SK-N-DZ (cell line): ENCODE results near the gene FILIP1L.

Experiments used
- DNase-seq: peaks from one replicate; pipeline ENCODE4 v3.0.0-alpha.2; 2015; ENCODE audit warnings: low spot score

FILIP1L gene

GRCh38 chr3:100044369-100044768 is 69.9 kb downstream of the FILIP1L start:
- DNase-seq, result no peak

DNA sequence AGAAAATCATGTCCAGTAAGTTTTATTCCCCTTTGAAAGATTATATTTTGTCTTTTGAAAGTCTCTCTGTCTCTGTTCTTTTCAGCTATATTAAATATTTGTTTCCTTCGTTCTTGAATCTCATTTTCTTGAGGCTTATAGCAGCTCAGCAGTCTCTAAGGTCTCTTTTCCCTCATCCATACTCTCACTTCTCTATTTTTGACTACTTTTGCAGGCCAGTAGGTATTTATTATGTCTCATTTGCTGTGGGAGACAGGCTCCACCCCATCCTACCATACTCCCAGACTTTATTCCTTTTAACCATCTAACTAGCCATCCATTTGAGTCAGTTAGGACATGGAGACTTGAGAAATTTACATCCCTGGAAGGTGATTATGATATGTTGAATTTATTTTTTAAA is 71.0 kb downstream of the FILIP1L start:
- no peak for DNase-seq

GRCh38 chr3:100042166-100042981 is 71.9 kb downstream of the FILIP1L start:
- peak; percentile 30 for DNase-seq

- DNase-seq, result no peak
Measured at GRCh38 chr3:100041328-100041749, 73.0 kb downstream of the FILIP1L start.

DNA sequence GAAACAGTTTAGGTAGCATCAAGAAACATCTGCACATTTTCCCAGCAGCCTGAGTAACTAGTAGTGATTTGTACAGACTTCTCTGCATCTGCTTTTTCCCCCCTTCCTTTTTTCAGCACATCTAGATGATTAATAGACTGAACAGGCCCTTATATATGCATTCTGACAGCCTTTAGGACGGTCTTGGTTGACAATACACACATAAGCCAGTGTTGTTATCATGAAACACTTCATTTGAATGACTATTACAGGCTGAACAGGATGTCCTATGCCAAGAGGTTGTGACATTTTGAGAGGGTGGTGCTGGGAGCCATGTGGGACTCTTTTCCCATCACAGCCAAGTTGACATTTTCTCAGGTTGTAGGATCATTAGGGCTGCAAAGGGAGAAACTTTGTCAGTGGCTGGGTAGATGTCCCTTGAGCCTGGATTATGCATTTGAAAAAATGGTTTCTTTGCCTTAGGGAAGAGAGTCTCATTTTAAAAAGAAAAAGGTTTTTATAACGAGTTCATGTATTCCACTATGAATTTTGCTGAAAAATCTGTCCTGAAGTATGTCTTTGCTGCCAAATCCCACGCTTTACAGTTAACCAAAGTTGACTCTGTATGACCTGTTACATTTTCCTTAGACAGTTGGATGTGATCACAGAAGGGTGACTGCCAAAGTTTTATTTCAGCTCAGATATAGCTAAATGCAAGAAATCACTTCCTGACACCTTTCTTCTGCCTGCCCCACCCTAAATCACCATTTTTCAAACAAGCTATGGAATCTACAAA is 73.7 kb downstream of the FILIP1L start:
- DNase-seq, result no peak

DNA sequence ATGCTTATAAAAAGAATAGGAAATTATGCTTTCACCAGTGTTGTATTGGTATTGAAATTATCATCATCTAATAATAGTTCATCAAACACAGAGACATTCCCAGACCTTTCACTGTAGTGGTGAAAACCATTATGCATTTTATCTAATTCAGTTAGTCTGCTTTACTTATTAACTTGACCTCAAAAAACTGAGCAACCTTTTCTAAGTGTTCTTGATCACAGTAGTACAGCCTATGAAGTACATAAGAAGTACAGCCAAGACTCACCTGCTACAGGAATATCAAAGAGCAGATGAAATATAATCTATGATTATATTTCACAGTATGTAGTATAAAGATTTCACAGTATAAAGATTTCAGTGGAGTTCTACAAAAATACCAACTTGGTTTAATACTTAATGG is 75.2 kb downstream of the FILIP1L start:
- DNase-seq, result no peak

- DNase-seq, result no peak
Measured at GRCh38 chr3:100033903-100034471, 80.3 kb downstream of the FILIP1L start.

- no peak for DNase-seq
Measured at GRCh38 chr3:100033184-100033583, 81.1 kb downstream of the FILIP1L start.

GRCh38 chr3:100032243-100032642 is 82.1 kb downstream of the FILIP1L start:
- peak; percentile 17 for DNase-seq

DNA sequence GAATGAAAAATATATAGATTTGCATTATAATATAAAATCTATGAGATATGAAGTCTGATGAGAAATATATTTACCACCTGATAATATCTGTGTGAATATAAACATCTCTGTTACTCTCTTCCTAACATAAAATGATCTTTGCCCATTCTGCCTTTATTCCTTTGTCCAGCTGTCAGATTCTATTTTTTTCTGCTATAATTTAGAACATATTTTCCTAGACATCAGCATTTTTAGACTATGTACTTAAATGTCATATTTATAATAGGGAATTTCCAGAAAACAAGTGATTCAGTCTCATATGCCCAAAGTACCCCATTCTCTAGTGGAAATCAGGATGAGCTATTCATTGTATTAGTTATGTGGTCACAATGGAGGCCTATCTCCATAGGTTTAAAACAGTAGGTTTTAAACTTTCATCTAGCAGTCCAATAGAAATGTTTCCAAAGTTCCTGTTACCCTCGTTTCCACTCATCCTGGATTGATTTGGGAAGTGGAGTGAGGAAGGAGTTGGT is 83.3 kb downstream of the FILIP1L start:
- no peak for DNase-seq

DNA sequence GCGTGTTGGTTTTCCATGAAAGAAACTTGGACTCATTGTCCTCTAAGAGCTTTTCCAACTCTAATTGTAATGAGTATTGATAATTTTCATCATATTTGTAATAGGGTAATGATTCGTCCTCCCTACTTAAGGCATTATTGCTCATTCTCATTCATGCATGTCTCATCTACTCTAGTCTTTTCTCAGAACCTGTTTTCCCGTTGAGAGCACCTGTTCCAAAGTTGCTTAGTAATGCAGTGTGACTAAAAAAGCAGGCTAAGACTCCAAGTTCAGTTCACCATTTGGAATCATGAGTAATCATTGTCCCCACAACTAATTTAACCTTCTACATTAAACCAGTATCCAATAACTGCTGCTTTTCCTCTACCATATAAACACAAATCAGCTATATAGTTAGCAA is 84.0 kb downstream of the FILIP1L start:
- no peak for DNase-seq

GRCh38 chr3:100029689-100030088 is 84.6 kb downstream of the FILIP1L start:
- no peak for DNase-seq

DNA sequence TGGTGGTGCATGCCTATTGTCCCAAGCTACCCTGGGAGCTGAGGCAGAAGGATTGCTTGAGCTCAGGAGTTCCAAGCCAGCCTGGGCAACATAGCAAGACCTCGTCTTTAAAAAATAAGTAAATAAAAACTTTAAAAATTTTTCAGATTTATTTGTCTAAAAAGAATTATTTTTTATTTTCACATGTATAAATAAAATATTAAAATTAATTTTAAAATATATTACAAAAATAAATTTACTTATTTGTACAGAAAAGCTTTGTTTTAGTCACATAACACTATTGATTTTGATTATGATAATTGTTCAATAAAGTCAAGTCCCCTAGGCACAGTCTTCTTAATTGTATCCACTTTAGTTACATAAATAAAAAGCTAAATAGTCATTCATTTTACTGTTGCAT is 85.2 kb downstream of the FILIP1L start:
- DNase-seq, result no peak

DNA sequence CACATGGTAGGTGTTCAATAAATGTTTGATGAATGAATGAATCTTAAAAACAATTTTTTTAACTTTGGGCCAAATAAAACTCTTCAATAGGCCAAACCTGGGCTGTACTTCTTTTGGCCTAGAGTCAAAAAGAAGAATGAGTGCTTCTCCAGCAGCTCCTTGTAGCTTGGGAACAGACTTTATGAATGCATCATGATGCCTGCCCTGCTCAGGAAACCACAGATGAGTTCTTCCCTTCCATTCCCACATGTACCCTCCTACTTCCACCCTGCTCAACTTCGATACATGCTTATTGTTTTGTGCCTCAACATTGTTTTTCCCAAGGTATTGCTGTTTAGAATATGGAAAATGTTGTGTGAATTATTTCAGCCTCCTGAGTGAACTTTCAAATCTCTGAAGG is 87.0 kb downstream of the FILIP1L start:
- DNase-seq, result no peak

GRCh38 chr3:100024520-100025303 is 89.6 kb downstream of the FILIP1L start:
- no peak for DNase-seq

- DNase-seq, result no peak
Measured at GRCh38 chr3:100023595-100023994, 90.7 kb downstream of the FILIP1L start.

- DNase-seq, result no peak
Measured at GRCh38 chr3:100023150-100023549, 91.2 kb downstream of the FILIP1L start.

- no peak for DNase-seq
Measured at GRCh38 chr3:100022506-100022905, 91.8 kb downstream of the FILIP1L start.

DNA sequence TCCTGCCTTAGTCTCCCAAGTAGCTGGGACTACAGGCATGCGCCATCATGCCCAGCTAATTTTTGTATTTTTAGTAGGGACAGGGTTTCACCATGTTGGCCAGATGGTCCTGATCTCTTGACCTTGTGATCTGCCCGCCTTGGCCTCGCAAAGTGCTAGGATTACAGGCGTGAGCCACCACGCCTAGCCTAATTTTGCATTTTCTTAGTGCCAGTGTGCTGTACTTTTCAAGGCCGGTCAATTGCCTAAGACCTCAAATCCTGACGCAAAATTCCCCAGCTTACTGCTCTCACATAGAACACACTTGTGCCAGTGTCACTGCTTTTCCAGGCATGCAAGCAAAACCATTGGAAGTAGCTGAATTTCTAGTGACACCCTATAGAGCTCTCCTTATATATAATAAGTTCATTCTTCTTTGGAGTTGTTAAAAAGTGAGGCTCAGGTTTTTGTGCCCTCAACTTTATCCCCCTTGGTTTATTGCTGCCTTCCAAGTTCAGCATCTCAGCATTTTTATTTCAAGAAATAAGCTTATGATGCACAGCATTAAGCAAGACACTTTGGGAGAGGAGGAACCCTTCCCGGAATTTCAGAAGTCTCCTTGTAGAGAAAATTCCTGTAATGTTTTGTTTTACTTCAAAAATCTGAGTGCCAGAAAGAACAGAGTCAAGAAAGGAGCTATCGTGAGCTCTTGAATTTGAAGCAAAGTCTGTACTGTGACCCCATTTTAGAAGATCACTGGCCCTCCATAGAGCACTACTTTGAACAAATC is 93.2 kb downstream of the FILIP1L start:
- no peak for DNase-seq

- no peak for DNase-seq
Measured at GRCh38 chr3:100019719-100020118, 94.6 kb downstream of the FILIP1L start.

- DNase-seq, result no peak
Measured at GRCh38 chr3:100018806-100019205, 95.5 kb downstream of the FILIP1L start.
